ENCODE measurements around the gene WWTR1.

DNA sequence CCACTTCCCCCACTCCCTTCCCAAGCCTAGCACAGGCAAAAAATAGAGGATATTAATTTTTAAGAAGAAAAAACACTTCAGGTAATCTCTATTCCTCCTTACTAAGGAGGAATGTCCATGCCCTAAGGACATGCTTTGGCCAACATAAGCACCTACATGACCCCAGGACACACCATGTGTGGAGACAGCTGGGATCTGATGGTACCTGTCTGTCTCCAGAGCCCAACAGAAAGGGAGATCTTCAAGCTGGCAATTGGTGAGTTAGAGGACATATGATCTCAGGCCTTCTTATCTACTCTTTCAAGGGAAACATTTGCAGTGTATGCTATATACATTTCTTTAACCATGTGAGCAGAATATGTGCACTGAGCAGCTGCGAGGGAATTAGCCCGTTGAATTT, 176.3 kb downstream of the WWTR1 start:
- TF ChIP-seq, protein P1, sequence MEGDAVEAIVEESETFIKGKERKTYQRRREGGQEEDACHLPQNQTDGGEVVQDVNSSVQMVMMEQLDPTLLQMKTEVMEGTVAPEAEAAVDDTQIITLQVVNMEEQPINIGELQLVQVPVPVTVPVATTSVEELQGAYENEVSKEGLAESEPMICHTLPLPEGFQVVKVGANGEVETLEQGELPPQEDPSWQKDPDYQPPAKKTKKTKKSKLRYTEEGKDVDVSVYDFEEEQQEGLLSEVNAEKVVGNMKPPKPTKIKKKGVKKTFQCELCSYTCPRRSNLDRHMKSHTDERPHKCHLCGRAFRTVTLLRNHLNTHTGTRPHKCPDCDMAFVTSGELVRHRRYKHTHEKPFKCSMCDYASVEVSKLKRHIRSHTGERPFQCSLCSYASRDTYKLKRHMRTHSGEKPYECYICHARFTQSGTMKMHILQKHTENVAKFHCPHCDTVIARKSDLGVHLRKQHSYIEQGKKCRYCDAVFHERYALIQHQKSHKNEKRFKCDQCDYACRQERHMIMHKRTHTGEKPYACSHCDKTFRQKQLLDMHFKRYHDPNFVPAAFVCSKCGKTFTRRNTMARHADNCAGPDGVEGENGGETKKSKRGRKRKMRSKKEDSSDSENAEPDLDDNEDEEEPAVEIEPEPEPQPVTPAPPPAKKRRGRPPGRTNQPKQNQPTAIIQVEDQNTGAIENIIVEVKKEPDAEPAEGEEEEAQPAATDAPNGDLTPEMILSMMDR (IDR thresholded peaks at IDR 0.05; ENCODE audit: insufficient read depth, low read length), result no peak
- no peak for TF ChIP-seq POLR2AphosphoS5 (IDR thresholded peaks at IDR 0.05; ENCODE audit: low read depth)
- no peak for TF ChIP-seq GABPA (IDR thresholded peaks at IDR 0.05; ENCODE audit: low read depth)
- TF ChIP-seq, protein P2, sequence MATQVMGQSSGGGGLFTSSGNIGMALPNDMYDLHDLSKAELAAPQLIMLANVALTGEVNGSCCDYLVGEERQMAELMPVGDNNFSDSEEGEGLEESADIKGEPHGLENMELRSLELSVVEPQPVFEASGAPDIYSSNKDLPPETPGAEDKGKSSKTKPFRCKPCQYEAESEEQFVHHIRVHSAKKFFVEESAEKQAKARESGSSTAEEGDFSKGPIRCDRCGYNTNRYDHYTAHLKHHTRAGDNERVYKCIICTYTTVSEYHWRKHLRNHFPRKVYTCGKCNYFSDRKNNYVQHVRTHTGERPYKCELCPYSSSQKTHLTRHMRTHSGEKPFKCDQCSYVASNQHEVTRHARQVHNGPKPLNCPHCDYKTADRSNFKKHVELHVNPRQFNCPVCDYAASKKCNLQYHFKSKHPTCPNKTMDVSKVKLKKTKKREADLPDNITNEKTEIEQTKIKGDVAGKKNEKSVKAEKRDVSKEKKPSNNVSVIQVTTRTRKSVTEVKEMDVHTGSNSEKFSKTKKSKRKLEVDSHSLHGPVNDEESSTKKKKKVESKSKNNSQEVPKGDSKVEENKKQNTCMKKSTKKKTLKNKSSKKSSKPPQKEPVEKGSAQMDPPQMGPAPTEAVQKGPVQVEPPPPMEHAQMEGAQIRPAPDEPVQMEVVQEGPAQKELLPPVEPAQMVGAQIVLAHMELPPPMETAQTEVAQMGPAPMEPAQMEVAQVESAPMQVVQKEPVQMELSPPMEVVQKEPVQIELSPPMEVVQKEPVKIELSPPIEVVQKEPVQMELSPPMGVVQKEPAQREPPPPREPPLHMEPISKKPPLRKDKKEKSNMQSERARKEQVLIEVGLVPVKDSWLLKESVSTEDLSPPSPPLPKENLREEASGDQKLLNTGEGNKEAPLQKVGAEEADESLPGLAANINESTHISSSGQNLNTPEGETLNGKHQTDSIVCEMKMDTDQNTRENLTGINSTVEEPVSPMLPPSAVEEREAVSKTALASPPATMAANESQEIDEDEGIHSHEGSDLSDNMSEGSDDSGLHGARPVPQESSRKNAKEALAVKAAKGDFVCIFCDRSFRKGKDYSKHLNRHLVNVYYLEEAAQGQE (IDR thresholded peaks at IDR 0.05; ENCODE audit: insufficient replicate concordance, low read depth), result no peak
- no peak for TF ChIP-seq SPI1 (IDR thresholded peaks at IDR 0.05; ENCODE audit: borderline replicate concordance, low read depth)

Data from HL-60 (cell line).